Duodenal mucosa (tissue), 2 donors: ENCODE measurements around the gene SNX9.
"Not testable (repeated sequence)": the region's sequence is repeated elsewhere in the genome, so short reads cannot be mapped to it uniquely, and the experiment has no call there.

ENCODE experiments used
- H3K27ac ChIP-seq: one replicate; pipeline ENCODE4 v1.7.0; 2013; ENCODE audit warnings: low read depth, low read length
- H3K27me3 ChIP-seq, 2 donors: one replicate each; pipeline ENCODE4 v1.7.0; 2013; ENCODE audit warnings: low read length in 2 of 2, control low read depth in 1 of 2; ENCODE audit not compliant: insufficient read depth in 2 of 2, control insufficient read depth in 1 of 2
- H3K36me3 ChIP-seq, 2 donors: one replicate each; pipeline ENCODE4 v1.7.0; 2013; ENCODE audit warnings: low read length in 2 of 2, control low read depth in 1 of 2; ENCODE audit not compliant: insufficient read depth in 2 of 2, control insufficient read depth in 1 of 2
- H3K4me1 ChIP-seq, 2 donors: one replicate each; pipeline ENCODE4 v1.7.0; 2013; ENCODE audit warnings: low read length in 2 of 2, control low read depth in 1 of 2; ENCODE audit not compliant: insufficient read depth in 2 of 2, control insufficient read depth in 1 of 2
- H3K4me3 ChIP-seq, 2 donors: one replicate each; pipeline ENCODE4 v1.7.0; 2013; ENCODE audit warnings: low read length in 2 of 2, low read depth in 1 of 2
- H3K9ac ChIP-seq, 2 donors: one replicate each; pipeline ENCODE4 v1.7.0; 2013; ENCODE audit warnings: low read length in 2 of 2, low read depth in 1 of 2
- H3K9me3 ChIP-seq, 2 donors: one replicate each; pipeline ENCODE4 v1.7.0; 2013; ENCODE audit warnings: low read length in 2 of 2, control low read depth in 1 of 2; ENCODE audit not compliant: control insufficient read depth in 1 of 2

The SNX9 gene

GRCh38 chr6:157787080-157787479 is 36.0 kb upstream of the SNX9 start:
- peaks cover 0 to 4% of the 10 kb centered on the region in 2 donors for H3K4me1 ChIP-seq
- no peak overlapping the region for H3K27ac ChIP-seq
- no peaks in the 10 kb centered on the region for H3K9me3 ChIP-seq

GRCh38 chr6:157788180-157788579 is 34.9 kb upstream of the SNX9 start:
- H3K4me3 ChIP-seq, result no peak overlapping the region
- H3K27me3 ChIP-seq, result no peaks in the 10 kb centered on the region
- no peak overlapping the region for H3K9ac ChIP-seq
- no peak overlapping the region for H3K27ac ChIP-seq
- H3K4me1 ChIP-seq, result peaks cover 0 to 4% of the 10 kb centered on the region in 2 donors
- no peaks in the 10 kb centered on the region for H3K9me3 ChIP-seq
- H3K36me3 ChIP-seq, result no peaks in the 10 kb centered on the region

More at GRCh38 chr6:157787080-157787479, 36.0 kb upstream of the SNX9 start:
- Histone ChIP-seq H3K9ac (no peak overlapping the region), H3K36me3 (no peaks in the 10 kb centered on the region), H3K27me3 (no peaks in the 10 kb centered on the region), H3K4me3 (peak overlapping the region in 1 of 2 donors; percentile 2)

DNA sequence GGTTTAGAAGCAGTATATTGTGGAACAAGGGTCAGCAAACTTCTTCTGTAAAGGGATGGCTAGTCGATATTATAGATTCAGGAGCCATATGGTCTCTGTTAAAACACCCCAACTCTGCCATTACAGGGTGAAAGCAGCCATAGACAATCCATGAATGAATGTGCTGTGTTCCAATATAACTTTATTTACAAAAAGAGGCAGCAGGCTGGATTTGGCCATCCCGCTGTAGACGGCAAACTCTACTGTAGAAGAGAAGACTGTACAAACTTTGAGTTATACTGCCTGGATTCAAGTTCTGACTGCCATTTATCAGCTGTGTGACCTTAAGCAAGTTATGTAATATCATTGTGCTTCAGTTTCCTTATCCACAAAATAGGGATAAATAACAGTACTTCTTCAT is 33.7 kb upstream of the SNX9 start:
- Histone ChIP-seq H3K4me3 (no peak overlapping the region), H3K27me3 (no peaks in the 10 kb centered on the region), H3K4me1 (peaks cover 0 to 4% of the 10 kb centered on the region in 2 donors), H3K27ac (no peak overlapping the region), H3K9ac (no peak overlapping the region), H3K9me3 (no peaks in the 10 kb centered on the region), H3K36me3 (no peaks in the 10 kb centered on the region)

- Histone ChIP-seq H3K27me3 (no peaks in the 10 kb centered on the region), H3K9me3 (no peaks in the 10 kb centered on the region), H3K9ac (no peak overlapping the region)
These were observed 33.2 kb upstream of the SNX9 start for GRCh38 chr6:157789861-157790260.

DNA sequence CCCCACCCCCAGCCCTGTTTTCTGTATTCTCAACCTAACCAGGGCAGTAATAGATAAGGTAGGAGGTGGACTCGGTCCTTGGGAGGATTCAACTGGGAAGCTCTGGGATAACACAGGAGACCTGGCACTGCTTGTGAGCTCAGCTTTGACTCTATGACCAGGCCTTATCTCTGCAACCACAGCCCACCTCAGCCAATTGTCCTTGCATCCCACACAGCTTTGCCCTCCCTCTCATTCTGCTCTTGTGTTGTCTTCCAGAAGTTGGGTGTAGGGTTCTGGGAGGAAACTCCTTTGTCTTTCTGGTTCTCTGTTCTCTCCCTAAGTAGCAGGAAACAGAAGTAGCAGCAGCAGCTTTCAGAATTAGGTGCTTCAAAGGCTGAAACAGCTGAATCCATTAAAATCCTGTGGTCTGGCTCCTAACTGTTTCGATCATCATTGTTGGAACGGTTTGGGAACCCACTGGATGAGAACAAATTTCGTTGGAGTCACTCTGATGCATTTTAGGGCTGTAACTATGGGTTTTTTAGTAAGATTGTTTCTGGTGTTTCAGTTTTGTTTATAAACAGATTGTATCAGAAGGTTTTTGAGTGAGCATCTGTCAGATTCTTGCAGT is 32.4 kb upstream of the SNX9 start:
- no peak overlapping the region for H3K27ac ChIP-seq
- peaks cover 0 to 4% of the 10 kb centered on the region in 2 donors for H3K4me1 ChIP-seq
- no peak overlapping the region for H3K4me3 ChIP-seq
- no peaks in the 10 kb centered on the region for H3K27me3 ChIP-seq
- no peaks in the 10 kb centered on the region for H3K36me3 ChIP-seq
- H3K9ac ChIP-seq, result no peak overlapping the region
- H3K9me3 ChIP-seq, result no peaks in the 10 kb centered on the region

More at GRCh38 chr6:157789861-157790260, 33.2 kb upstream of the SNX9 start:
- H3K27ac ChIP-seq, result no peak overlapping the region
- H3K36me3 ChIP-seq, result no peaks in the 10 kb centered on the region
- H3K4me1 ChIP-seq, result peaks cover 0 to 4% of the 10 kb centered on the region in 2 donors
- no peak overlapping the region for H3K4me3 ChIP-seq

GRCh38 chr6:157791450-157791849 is 31.6 kb upstream of the SNX9 start:
- Histone ChIP-seq H3K27ac (no peak overlapping the region), H3K9me3 (no peaks in the 10 kb centered on the region), H3K4me1 (peaks cover 0 to 4% of the 10 kb centered on the region in 2 donors), H3K9ac (no peak overlapping the region), H3K36me3 (no peaks in the 10 kb centered on the region), H3K27me3 (no peaks in the 10 kb centered on the region), H3K4me3 (no peak overlapping the region)

DNA sequence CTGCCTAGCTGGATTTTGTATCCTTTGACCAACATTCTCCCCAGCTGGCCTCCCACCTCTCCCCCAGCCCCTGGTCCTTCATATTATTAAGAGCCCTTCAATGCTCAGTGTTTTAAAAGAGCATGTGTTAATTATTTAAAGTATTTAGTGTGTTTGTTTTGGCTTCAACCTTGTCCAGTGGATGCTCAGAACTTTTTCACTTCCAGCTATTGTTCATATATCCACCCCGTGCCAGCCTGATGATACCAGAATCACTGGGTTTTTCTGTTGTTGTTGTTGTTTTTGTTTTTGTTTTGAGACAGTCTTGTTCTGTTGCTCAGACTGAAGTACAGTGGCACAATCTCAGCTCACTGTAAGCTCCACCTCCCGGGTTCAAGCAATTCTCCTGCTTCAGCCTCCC is 30.4 kb upstream of the SNX9 start:
- H3K36me3 ChIP-seq, result no peaks in the 10 kb centered on the region
- H3K9me3 ChIP-seq, result no peaks in the 10 kb centered on the region
- no peaks in the 10 kb centered on the region for H3K27me3 ChIP-seq
- no peaks in the 10 kb centered on the region for H3K4me1 ChIP-seq
- H3K27ac ChIP-seq, result no peak overlapping the region
- H3K4me3 ChIP-seq, result no peak overlapping the region
- no peak overlapping the region for H3K9ac ChIP-seq

GRCh38 chr6:157794012-157794411 is 29.0 kb upstream of the SNX9 start:
- not testable (repeated sequence) for H3K27ac ChIP-seq, H3K4me3 ChIP-seq, H3K9ac ChIP-seq, H3K27me3 ChIP-seq, H3K36me3 ChIP-seq, H3K4me1 ChIP-seq, H3K9me3 ChIP-seq

GRCh38 chr6:157795841-157796240 is 27.2 kb upstream of the SNX9 start:
- H3K27ac ChIP-seq, result no peak overlapping the region
- no peaks in the 10 kb centered on the region for H3K4me1 ChIP-seq
- no peak overlapping the region for H3K4me3 ChIP-seq
- H3K9me3 ChIP-seq, result no peaks in the 10 kb centered on the region
- H3K9ac ChIP-seq, result no peak overlapping the region
- H3K27me3 ChIP-seq, result no peaks in the 10 kb centered on the region
- no peaks in the 10 kb centered on the region for H3K36me3 ChIP-seq

- no peak overlapping the region for H3K9ac ChIP-seq
- H3K27ac ChIP-seq, result no peak overlapping the region
- no peaks in the 10 kb centered on the region for H3K4me1 ChIP-seq
These were observed 24.2 kb upstream of the SNX9 start for GRCh38 chr6:157798851-157799250.

GRCh38 chr6:157799561-157799960 is 23.5 kb upstream of the SNX9 start:
- H3K4me3 ChIP-seq, H3K9me3 ChIP-seq, H3K36me3 ChIP-seq, H3K27ac ChIP-seq, H3K4me1 ChIP-seq, H3K9ac ChIP-seq, H3K27me3 ChIP-seq: not testable (repeated sequence)

More at GRCh38 chr6:157798851-157799250, 24.2 kb upstream of the SNX9 start:
- Histone ChIP-seq H3K27me3 (no peaks in the 10 kb centered on the region), H3K4me3 (no peak overlapping the region), H3K9me3 (no peaks in the 10 kb centered on the region), H3K36me3 (no peaks in the 10 kb centered on the region)
